Chondrocyte (in vitro differentiated cells): ENCODE measurements around the gene METTL16. TPM values are rescaled to one million over a fixed set of nuclear protein-coding genes. Genes with fewer than 3 reads are reported as not detected.

Experiments used
- DNase-seq: peaks from one replicate; pipeline ENCODE4 v3.0.0; 2021; ENCODE audit warnings: mixed read lengths, low spot score
- H3K27ac Mint-ChIP-seq: one replicate; pipeline ENCODE4 v1.8.0; 2021; ENCODE audit warnings: mild to moderate bottlenecking, moderate library complexity, mixed read lengths; ENCODE audit not compliant: unreplicated experiment
- H3K27me3 Mint-ChIP-seq: 2 replicates; pipeline ENCODE4 v1.8.0; 2021; ENCODE audit warnings: low read depth, mixed read lengths
- H3K36me3 Mint-ChIP-seq: 2 replicates; pipeline ENCODE4 v1.8.0; 2021; ENCODE audit warnings: low read depth, mixed read lengths
- H3K4me1 Mint-ChIP-seq: 2 replicates; pipeline ENCODE4 v1.8.0; 2021; ENCODE audit warnings: low read depth, mild to moderate bottlenecking, mixed read lengths
- H3K4me3 Mint-ChIP-seq: one replicate; pipeline ENCODE4 v1.8.0; 2021; ENCODE audit warnings: mild to moderate bottlenecking, moderate library complexity, mixed read lengths; ENCODE audit not compliant: unreplicated experiment
- H3K9me3 Mint-ChIP-seq: 2 replicates; pipeline ENCODE4 v1.8.0; 2021; ENCODE audit warnings: low read depth, mixed read lengths
- total RNA-seq: library from RNA; stranded (reverse); gene quantifications from 3 replicates; pipeline ENCODE4 v1.2.1, GENCODE V29; 2021
- TF ChIP-seq, protein P1 (sequence below): fragments of 200-600 bp; sonication (generic); IDR thresholded peaks from 2 replicates; pipeline ENCODE4 v1.5.0; 2021; ENCODE audit warnings: antibody characterized with exemption, mild to moderate bottlenecking, moderate library complexity

METTL16 gene
- total RNA-seq, 1 donor from 2014 or later: 21.2 TPM

DNA sequence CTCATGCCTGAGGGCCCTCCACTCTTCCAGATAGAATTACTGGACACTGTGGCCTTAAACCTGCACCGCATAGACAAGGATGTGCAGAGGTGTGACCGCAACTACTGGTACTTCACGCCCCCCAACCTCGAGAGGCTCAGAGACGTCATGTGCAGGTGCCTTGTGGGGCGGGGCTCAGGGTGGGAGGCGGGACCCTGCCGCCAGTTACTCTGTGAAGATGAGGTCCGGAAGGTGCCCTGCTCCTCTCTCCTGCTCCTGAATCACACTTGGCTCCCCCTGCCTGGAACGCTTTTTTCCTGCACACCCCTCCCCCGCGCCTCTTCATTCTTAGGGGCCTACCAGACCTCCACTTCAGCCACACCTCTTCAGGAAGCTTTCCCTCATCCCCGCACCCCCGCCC lies 135.6 kb downstream of the METTL16 start:
- TF ChIP-seq, protein P1, sequence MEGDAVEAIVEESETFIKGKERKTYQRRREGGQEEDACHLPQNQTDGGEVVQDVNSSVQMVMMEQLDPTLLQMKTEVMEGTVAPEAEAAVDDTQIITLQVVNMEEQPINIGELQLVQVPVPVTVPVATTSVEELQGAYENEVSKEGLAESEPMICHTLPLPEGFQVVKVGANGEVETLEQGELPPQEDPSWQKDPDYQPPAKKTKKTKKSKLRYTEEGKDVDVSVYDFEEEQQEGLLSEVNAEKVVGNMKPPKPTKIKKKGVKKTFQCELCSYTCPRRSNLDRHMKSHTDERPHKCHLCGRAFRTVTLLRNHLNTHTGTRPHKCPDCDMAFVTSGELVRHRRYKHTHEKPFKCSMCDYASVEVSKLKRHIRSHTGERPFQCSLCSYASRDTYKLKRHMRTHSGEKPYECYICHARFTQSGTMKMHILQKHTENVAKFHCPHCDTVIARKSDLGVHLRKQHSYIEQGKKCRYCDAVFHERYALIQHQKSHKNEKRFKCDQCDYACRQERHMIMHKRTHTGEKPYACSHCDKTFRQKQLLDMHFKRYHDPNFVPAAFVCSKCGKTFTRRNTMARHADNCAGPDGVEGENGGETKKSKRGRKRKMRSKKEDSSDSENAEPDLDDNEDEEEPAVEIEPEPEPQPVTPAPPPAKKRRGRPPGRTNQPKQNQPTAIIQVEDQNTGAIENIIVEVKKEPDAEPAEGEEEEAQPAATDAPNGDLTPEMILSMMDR: no peak
- Mint-ChIP-seq H3K36me3 (peaks cover 7% of the 10 kb centered on the region), H3K27ac (no peak overlapping the region), H3K4me1 (peaks cover 11% of the 10 kb centered on the region), H3K9me3 (no peaks in the 10 kb centered on the region), H3K27me3 (no peaks in the 10 kb centered on the region), H3K4me3 (no peak overlapping the region)
- DNase-seq: no peak

DNA sequence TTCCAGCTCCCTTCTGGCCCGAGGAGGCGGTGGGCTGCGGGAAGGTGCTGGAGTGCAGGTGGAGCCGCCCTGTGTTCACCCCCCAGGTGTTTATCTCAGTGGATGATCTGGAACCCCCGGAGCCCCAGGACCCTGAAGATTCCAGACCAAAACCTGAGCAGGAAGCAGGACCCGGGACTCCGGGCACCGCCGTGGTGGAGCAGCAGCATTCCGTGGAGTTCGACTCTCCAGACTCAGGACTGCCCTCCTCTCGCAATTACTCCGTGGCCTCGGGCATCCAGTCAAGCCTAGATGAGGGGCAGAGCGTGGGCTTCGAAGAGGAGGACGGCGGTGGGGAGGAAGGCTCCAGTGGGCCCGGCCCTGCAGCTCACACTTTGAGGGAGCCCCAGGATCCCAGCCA lies 136.3 kb downstream of the METTL16 start:
- Mint-ChIP-seq H3K27ac (no peak overlapping the region), H3K4me3 (no peak overlapping the region), H3K36me3 (peaks cover 7% of the 10 kb centered on the region), H3K27me3 (no peaks in the 10 kb centered on the region), H3K9me3 (no peaks in the 10 kb centered on the region), H3K4me1 (peaks cover 8% of the 10 kb centered on the region)
- TF ChIP-seq, protein P1: no peak
- no peak for DNase-seq

GRCh38 chr17:2374549-2375285 lies 137.0 kb downstream of the METTL16 start:
- TF ChIP-seq, protein P1: no peak
- H3K4me3 Mint-ChIP-seq: no peak overlapping the region
- DNase-seq: no peak
- peaks cover 7% of the 10 kb centered on the region for H3K36me3 Mint-ChIP-seq
- no peaks in the 10 kb centered on the region for H3K9me3 Mint-ChIP-seq
- H3K4me1 Mint-ChIP-seq: peaks cover 9% of the 10 kb centered on the region
- no peak overlapping the region for H3K27ac Mint-ChIP-seq
- H3K27me3 Mint-ChIP-seq: no peaks in the 10 kb centered on the region

- peaks cover 5% of the 10 kb centered on the region for H3K36me3 Mint-ChIP-seq
- H3K4me1 Mint-ChIP-seq: peaks cover 10% of the 10 kb centered on the region
- DNase-seq: no peak
Observed at GRCh38 chr17:2373179-2373578, 138.5 kb downstream of the METTL16 start.

GRCh38 chr17:2372681-2373080 lies 139.0 kb downstream of the METTL16 start:
- Mint-ChIP-seq H3K4me1 (peaks cover 10% of the 10 kb centered on the region), H3K36me3 (peaks cover 5% of the 10 kb centered on the region), H3K4me3 (no peak overlapping the region), H3K9me3 (no peaks in the 10 kb centered on the region), H3K27me3 (no peaks in the 10 kb centered on the region), H3K27ac (no peak overlapping the region)
- TF ChIP-seq, protein P1: no peak
- no peak for DNase-seq

More at GRCh38 chr17:2373179-2373578, 138.5 kb downstream of the METTL16 start:
- no peaks in the 10 kb centered on the region for H3K9me3 Mint-ChIP-seq
- no peak overlapping the region for H3K4me3 Mint-ChIP-seq
- H3K27ac Mint-ChIP-seq: no peak overlapping the region
- TF ChIP-seq, protein P1: no peak
- no peaks in the 10 kb centered on the region for H3K27me3 Mint-ChIP-seq
